GM23338 (cell line): ENCODE results near the gene BAMBI.

ENCODE experiments used
- EZH2 ChIP-seq: fragments of 200-600 bp; sonication (generic); IDR thresholded peaks from one replicate; pipeline ENCODE4 v1.8.0; 2017; ENCODE audit warnings: antibody characterized with exemption, mild to moderate bottlenecking, low read depth; ENCODE audit not compliant: unreplicated experiment
- POLR2AphosphoS5 ChIP-seq: IDR thresholded peaks from 2 replicates; pipeline ENCODE4 v1.6.1; 2016; ENCODE audit warnings: antibody characterized with exemption, low read depth
- TF ChIP-seq, protein P1 (sequence below), 2 experiments: fragments of 200-600 bp in 1 of 2; sonication (generic) in 1 of 2; conservative IDR thresholded peaks; 2 replicates each; pipeline versions ENCODE4 v1.5.1 to v1.6.1; 2016 to 2017; ENCODE audit warnings: antibody characterized with exemption in 2 of 2, low read depth in 2 of 2, mild to moderate bottlenecking in 2 of 2, moderate library complexity in 1 of 2
- TF ChIP-seq, protein P2 (sequence below): IDR thresholded peaks from one replicate; pipeline ENCODE4 v1.6.1; 2018; ENCODE audit warnings: antibody characterized with exemption; ENCODE audit not compliant: unreplicated experiment

DNA sequence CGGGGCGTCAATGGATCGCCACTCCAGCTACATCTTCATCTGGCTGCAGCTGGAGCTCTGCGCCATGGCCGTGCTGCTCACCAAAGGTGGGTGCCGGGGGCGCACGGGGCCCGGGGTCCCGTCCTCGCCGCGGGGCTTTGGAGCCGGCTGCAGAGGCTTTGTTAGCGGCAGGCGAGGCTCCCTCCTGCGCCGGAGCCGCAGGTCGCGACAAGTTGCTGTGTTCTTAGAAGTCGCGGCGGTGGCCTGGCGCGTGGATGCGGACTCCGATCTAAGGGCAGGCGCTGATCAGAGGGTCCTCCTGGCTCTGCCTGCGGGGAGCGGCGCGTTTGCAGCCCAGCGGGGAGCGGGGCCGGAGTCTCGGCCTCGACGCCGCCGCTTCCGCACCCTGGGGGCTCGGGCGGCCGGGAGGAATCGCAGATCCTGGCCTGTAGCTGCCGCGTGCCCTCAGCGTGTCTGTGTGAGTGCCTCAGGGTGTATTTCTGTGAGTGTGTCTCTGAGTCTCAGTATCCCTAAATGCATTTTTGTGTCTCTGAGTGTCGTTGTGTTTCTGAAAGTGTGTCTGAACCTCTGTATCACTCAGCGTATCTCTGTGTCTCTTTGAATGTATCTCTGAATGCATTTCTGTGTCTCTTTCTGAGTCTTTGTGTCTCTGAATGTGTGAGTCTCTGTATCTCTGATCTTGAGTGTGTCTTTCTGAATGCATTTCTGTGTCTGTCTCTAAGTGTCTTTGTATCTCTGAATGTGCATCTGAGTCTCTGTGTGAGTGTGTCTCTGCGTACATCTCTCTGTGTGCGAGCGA is 766 bp downstream of the BAMBI start:
- TF ChIP-seq EZH2 (no peak), POLR2AphosphoS5 (no peak)
- TF ChIP-seq, protein P1, sequence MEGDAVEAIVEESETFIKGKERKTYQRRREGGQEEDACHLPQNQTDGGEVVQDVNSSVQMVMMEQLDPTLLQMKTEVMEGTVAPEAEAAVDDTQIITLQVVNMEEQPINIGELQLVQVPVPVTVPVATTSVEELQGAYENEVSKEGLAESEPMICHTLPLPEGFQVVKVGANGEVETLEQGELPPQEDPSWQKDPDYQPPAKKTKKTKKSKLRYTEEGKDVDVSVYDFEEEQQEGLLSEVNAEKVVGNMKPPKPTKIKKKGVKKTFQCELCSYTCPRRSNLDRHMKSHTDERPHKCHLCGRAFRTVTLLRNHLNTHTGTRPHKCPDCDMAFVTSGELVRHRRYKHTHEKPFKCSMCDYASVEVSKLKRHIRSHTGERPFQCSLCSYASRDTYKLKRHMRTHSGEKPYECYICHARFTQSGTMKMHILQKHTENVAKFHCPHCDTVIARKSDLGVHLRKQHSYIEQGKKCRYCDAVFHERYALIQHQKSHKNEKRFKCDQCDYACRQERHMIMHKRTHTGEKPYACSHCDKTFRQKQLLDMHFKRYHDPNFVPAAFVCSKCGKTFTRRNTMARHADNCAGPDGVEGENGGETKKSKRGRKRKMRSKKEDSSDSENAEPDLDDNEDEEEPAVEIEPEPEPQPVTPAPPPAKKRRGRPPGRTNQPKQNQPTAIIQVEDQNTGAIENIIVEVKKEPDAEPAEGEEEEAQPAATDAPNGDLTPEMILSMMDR (conservative IDR thresholded peaks at IDR 0.05; ENCODE audit: low read depth in 2 of 2): no peak
- TF ChIP-seq, protein P2, sequence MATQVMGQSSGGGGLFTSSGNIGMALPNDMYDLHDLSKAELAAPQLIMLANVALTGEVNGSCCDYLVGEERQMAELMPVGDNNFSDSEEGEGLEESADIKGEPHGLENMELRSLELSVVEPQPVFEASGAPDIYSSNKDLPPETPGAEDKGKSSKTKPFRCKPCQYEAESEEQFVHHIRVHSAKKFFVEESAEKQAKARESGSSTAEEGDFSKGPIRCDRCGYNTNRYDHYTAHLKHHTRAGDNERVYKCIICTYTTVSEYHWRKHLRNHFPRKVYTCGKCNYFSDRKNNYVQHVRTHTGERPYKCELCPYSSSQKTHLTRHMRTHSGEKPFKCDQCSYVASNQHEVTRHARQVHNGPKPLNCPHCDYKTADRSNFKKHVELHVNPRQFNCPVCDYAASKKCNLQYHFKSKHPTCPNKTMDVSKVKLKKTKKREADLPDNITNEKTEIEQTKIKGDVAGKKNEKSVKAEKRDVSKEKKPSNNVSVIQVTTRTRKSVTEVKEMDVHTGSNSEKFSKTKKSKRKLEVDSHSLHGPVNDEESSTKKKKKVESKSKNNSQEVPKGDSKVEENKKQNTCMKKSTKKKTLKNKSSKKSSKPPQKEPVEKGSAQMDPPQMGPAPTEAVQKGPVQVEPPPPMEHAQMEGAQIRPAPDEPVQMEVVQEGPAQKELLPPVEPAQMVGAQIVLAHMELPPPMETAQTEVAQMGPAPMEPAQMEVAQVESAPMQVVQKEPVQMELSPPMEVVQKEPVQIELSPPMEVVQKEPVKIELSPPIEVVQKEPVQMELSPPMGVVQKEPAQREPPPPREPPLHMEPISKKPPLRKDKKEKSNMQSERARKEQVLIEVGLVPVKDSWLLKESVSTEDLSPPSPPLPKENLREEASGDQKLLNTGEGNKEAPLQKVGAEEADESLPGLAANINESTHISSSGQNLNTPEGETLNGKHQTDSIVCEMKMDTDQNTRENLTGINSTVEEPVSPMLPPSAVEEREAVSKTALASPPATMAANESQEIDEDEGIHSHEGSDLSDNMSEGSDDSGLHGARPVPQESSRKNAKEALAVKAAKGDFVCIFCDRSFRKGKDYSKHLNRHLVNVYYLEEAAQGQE: no peak
